Progenitor cell of endocrine pancreas (in vitro differentiated cells): Measurements from ENCODE around the gene SSTR5. TPM values are rescaled to one million over a fixed set of nuclear protein-coding genes. Genes with fewer than 3 reads are reported as not detected.
"Not testable (repeated sequence)": the region's sequence is repeated elsewhere in the genome, so short reads cannot be mapped to it uniquely, and the experiment has no call there.

ENCODE experiments used
- DNase-seq: peaks from one replicate; pipeline ENCODE4 v3.0.0; 2021; ENCODE audit warnings: low spot score; ENCODE audit not compliant: unreplicated experiment
- H3K27ac Mint-ChIP-seq: 2 replicates; pipeline ENCODE4 v1.8.0; 2021; ENCODE audit warnings: mild to moderate bottlenecking, moderate library complexity, mixed read lengths
- H3K27me3 Mint-ChIP-seq: 2 replicates; pipeline ENCODE4 v1.8.0; 2021; ENCODE audit warnings: mixed read lengths
- H3K36me3 Mint-ChIP-seq: 2 replicates; pipeline ENCODE4 v1.8.0; 2022; ENCODE audit warnings: mixed read lengths; ENCODE audit not compliant: insufficient read depth
- H3K4me1 Mint-ChIP-seq: 2 replicates; pipeline ENCODE4 v1.8.0; 2021; ENCODE audit warnings: low read depth, mixed read lengths
- H3K4me3 Mint-ChIP-seq: 2 replicates; pipeline ENCODE4 v1.8.0; 2021; ENCODE audit warnings: low read depth, mild to moderate bottlenecking, moderate library complexity, mixed read lengths
- H3K9me3 Mint-ChIP-seq: 2 replicates; pipeline ENCODE4 v1.8.0; 2021; ENCODE audit warnings: low read depth, mixed read lengths
- long read RNA-seq: library from polyadenylated mRNA; unstranded; transcript quantifications from one replicate; pipeline ENCODE4 v2.0.0, GENCODE V29; 2020
- total RNA-seq: library from RNA; stranded (reverse); gene quantifications from 2 replicates; pipeline ENCODE4 v1.2.1, GENCODE V29; 2021
- TF ChIP-seq, protein P1 (sequence below): fragments of 200-600 bp; sonication (generic); IDR thresholded peaks from one replicate; pipeline ENCODE4 v1.5.0; 2021; ENCODE audit warnings: antibody characterized with exemption, mild to moderate bottlenecking; ENCODE audit not compliant: unreplicated experiment

SSTR5 gene
- 1.0 and 1.4 TPM in 2 replicates for total RNA-seq
- long read RNA-seq, result 0 reads

DNA sequence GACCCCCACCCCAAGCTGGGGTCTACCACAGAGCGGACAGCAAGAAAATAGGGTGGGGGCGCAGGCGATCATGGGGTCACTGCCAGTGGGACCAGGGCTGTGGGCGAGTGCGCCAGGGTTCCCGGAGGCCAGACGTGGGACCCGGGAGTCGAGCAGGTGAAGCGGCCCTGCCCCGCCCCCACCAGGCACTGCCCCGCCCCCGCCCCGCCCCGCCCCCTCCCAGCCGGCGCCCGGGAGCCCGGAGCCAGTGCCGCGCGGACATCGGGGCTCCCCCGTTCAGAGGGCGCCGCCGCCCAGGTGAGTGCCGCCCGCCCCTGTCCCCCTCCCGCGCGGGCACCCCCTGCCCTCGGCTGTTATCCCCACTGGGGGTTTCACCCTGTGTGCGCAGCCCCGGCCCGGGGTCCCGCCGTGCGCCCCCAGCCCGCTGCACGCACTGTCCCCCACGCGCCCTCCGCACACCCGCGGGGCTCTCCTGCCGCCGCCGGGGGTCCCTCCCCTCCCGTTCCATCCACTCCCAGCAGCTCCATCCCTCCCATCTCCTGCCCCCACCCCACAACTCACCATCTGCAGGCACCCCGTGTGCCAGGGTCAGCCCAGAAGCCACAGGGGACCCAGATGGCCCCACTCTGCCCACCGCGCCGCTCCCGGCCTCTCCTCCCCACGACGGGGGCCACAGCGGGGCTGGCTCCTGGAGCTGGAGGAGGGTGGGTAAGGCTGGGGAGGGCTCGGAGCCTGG is at the start of gene SSTR5:
TSS of gene SSTR5 (plus strand) at position 222 of the 736 bp plus-strand sequence. CDS start 6,122 bp downstream, outside the sequence.
- H3K27me3 Mint-ChIP-seq, result peaks cover 13% of the 10 kb centered on the region
- H3K4me3 Mint-ChIP-seq, result no peak within 1 kb of the TSS
- no peak for DNase-seq
- H3K36me3 Mint-ChIP-seq, result no peaks in the 10 kb centered on the region
- TF ChIP-seq, protein P1, sequence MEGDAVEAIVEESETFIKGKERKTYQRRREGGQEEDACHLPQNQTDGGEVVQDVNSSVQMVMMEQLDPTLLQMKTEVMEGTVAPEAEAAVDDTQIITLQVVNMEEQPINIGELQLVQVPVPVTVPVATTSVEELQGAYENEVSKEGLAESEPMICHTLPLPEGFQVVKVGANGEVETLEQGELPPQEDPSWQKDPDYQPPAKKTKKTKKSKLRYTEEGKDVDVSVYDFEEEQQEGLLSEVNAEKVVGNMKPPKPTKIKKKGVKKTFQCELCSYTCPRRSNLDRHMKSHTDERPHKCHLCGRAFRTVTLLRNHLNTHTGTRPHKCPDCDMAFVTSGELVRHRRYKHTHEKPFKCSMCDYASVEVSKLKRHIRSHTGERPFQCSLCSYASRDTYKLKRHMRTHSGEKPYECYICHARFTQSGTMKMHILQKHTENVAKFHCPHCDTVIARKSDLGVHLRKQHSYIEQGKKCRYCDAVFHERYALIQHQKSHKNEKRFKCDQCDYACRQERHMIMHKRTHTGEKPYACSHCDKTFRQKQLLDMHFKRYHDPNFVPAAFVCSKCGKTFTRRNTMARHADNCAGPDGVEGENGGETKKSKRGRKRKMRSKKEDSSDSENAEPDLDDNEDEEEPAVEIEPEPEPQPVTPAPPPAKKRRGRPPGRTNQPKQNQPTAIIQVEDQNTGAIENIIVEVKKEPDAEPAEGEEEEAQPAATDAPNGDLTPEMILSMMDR, result no peak
- peaks cover 12% of the 10 kb centered on the region for H3K4me1 Mint-ChIP-seq
- H3K27ac Mint-ChIP-seq, result no peak within 1 kb of the TSS
- no peaks in the 10 kb centered on the region for H3K9me3 Mint-ChIP-seq

DNA sequence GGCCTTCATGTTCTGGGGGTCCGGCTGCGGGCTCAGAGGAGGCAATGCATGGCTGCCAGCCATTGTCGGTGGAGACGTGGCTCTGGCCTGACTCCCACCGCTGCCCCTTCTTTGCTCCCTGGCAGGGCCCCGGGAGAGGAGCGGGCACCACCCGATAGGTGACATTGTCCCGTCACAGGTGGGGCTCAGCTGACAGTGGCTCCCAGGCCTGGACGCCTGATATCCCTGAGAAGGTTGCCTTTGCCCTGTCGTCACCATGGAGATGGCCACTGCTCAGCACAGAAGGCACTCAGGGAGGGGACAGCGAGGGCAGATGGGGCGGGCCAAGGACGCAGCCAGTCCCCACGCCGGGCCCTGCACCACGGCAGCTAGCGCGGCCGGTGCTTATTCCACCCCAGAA is 48.4 kb upstream of the SSTR5 start:
- TF ChIP-seq, protein P1, result no peak
- Mint-ChIP-seq H3K4me1 (no peaks in the 10 kb centered on the region), H3K27me3 (peaks cover 15% of the 10 kb centered on the region), H3K4me3 (no peak overlapping the region), H3K9me3 (no peaks in the 10 kb centered on the region), H3K36me3 (no peaks in the 10 kb centered on the region), H3K27ac (no peak overlapping the region)
- DNase-seq, result no peak

DNA sequence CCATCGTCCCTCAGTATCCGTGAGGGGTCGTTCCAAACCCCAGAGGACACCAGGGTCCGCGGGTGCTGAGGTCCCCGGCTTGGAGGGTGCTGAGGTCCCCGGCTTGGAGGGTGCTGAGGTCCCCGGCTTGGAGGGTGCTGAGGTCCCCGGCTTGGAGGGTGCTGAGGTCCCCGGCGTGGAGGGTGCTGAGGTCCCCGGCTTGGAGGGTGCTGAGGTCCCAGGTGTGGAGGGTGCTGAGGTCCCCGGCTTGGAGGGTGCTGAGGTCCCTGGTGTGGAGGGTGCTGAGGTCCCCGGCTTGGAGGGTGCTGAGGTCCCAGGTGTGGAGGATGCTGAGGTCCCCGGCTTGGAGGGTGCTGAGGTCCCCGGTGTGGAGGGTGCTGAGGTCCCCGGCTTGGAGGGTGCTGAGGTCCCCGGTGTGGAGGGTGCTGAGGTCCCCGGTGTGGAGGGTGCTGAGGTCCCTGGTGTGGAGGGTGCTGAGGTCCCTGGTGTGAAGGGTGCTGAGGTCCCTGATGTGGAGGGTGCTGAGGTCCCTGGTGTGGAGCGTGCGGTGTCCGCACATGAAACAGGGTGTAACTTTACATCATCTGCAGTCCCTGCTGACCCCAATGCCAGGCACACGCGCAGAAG is 47.3 kb upstream of the SSTR5 start:
- not testable (repeated sequence) for H3K27me3 Mint-ChIP-seq

DNA sequence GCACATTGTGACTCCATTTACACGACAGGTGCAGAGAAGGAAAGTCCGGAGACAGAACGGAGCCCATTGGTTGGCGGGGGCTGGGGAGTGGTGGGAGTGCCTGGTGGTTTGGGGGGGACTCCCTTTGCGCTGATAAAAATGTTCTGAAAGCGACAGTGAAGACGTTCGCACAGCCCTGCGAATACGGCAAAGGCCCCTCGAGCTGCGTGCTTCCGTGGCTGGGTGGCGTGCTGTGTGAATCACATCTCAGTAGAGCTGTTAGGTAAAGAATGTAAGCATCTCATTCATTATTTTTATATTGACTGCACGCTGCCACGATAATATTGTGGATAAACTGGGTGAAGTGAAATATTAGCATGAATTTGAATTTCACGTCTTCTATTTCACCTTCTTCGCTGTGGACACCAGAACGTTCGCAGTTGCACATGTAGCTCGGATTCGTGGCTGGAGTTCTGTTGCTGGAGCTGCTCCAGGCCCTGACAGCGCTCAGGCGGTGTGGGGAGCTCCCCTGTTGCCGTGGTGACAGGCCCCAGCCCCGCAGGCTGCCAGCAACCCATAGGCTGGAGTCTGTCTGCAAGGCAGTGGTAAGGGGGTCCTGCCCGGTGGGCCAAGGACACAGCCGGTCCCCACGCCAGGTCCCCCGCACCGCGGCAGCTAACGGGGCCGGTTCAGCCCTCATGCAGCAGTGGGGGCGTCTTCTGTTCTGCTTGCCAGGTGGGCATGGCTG is 46.3 kb upstream of the SSTR5 start:
- Mint-ChIP-seq H3K27me3 (peaks cover 8% of the 10 kb centered on the region), H3K9me3 (no peaks in the 10 kb centered on the region), H3K4me1 (no peaks in the 10 kb centered on the region), H3K4me3 (no peak overlapping the region), H3K36me3 (no peaks in the 10 kb centered on the region), H3K27ac (no peak overlapping the region)
- TF ChIP-seq, protein P1, result no peak
- no peak for DNase-seq

More for the DNA sequence above, 47.3 kb upstream of the SSTR5 start:
- not testable (repeated sequence) for H3K27ac Mint-ChIP-seq, H3K36me3 Mint-ChIP-seq, H3K9me3 Mint-ChIP-seq, DNase-seq, H3K4me3 Mint-ChIP-seq, H3K4me1 Mint-ChIP-seq

DNA sequence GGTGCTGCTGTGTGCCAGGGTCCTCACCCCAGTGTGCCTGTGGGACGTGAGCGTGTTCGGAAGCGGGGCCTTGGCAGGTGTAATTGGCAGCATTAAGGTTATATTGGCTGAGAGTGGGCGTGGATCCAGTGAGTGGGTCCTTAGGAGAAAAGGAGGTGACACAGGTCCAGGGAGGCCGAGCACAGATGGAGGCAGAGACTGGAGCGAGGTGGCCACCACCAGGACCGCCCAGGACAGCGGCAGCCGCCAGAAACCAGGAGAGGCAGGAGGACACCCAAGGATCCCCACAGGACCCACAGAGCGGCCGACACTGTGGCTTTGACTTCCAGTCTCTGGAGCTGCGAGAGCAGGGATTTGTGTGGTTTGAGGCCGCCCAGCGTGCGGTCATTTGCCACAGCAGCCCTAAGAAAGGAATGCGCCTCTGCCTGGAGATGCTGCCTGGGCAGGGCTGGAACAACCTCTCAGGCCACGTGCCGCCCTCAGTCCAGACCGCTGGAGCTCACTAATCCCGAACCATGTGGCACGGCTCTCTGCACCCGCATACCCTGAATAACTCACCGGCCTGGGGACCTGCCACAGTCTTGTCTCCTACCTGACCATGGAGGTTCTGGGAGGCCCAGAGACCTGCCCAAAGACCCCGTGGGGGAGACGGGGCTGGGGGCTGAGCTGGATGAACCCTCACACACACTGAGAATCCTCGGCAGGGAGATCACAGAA is 45.6 kb upstream of the SSTR5 start:
- Mint-ChIP-seq H3K9me3 (no peaks in the 10 kb centered on the region), H3K36me3 (no peaks in the 10 kb centered on the region), H3K4me3 (no peak overlapping the region), H3K27me3 (peaks cover 8% of the 10 kb centered on the region), H3K4me1 (no peaks in the 10 kb centered on the region), H3K27ac (no peak overlapping the region)
- DNase-seq, result no peak
- TF ChIP-seq, protein P1, result no peak
